CD4-positive, alpha-beta memory T cell (primary cell): ENCODE data around the gene CKM. TPM values are rescaled to one million over a fixed set of nuclear protein-coding genes. Genes with fewer than 3 reads are reported as not detected.
"Not testable (repeated sequence)": the region's sequence is repeated elsewhere in the genome, so short reads cannot be mapped to it uniquely, and the experiment has no call there.

Experiments
- CTCF ChIA-PET: fragments of 350-600 bp; sonication (Branson Sonifier 250); formaldehyde crosslinking; loops from one replicate; lab custom pipeline; 2021; ENCODE audit warnings: inconsistent platforms; ENCODE audit not compliant: partially characterized antibody; lab: Charles Lee
- POLR2A ChIA-PET: fragments of 350-600 bp; sonication (Branson Sonifier 250); formaldehyde crosslinking; loops from one replicate; lab custom pipeline; 2021; ENCODE audit not compliant: partially characterized antibody; lab: Charles Lee
- DNase-seq, 5 donors: peaks; one replicate each; pipeline versions ENCODE4 v3.0.0 to v3.0.0-alpha.2; 2020 to 2022; ENCODE audit warnings: mixed read lengths in 1 of 5
- H3K27ac ChIP-seq: one replicate; pipeline ENCODE4 v1.7.0; 2013; ENCODE audit warnings: low read depth, low read length
- H3K27me3 ChIP-seq: 2 replicates; pipeline ENCODE4 v1.7.0; 2013; ENCODE audit warnings: mild to moderate bottlenecking, low read length, moderate library complexity; ENCODE audit not compliant: insufficient read depth
- H3K36me3 ChIP-seq: 2 replicates; pipeline ENCODE4 v1.7.0; 2013; ENCODE audit warnings: mild to moderate bottlenecking, low read length, moderate library complexity; ENCODE audit not compliant: insufficient read depth
- H3K4me1 ChIP-seq: 2 replicates; pipeline ENCODE4 v1.7.0; 2013; ENCODE audit warnings: mild to moderate bottlenecking, low read length, moderate library complexity; ENCODE audit not compliant: insufficient read depth
- H3K4me3 ChIP-seq, 2 donors: one replicate each; pipeline ENCODE4 v1.7.0; 2013; ENCODE audit warnings: low read length in 2 of 2, mild to moderate bottlenecking in 1 of 2
- H3K9me3 ChIP-seq, 2 donors: one replicate each; pipeline ENCODE4 v1.7.0; 2013; ENCODE audit warnings: low read length in 2 of 2, control low read depth in 1 of 2; ENCODE audit not compliant: control insufficient read depth in 1 of 2
- H3K27ac Mint-ChIP-seq, 7 donors: one replicate each; pipeline ENCODE4 v1.8.0; 2020 to 2021; ENCODE audit warnings: mixed read lengths in 7 of 7, mild to moderate bottlenecking in 6 of 7, inconsistent platforms in 3 of 7, moderate library complexity in 3 of 7
- H3K27me3 Mint-ChIP-seq, 2 donors: one replicate each; pipeline ENCODE4 v1.8.0; 2020 to 2021; ENCODE audit warnings: mixed read lengths in 2 of 2
- H3K36me3 Mint-ChIP-seq, 2 donors: one replicate each; pipeline ENCODE4 v1.8.0; 2020 to 2021; ENCODE audit warnings: mixed read lengths in 2 of 2, inconsistent platforms in 1 of 2, mild to moderate bottlenecking in 1 of 2
- H3K4me1 Mint-ChIP-seq, 4 donors: one replicate each; pipeline ENCODE4 v1.8.0; 2020 to 2021; ENCODE audit warnings: mixed read lengths in 4 of 4, mild to moderate bottlenecking in 1 of 4
- H3K4me3 Mint-ChIP-seq, 8 donors: one replicate each; pipeline ENCODE4 v1.8.0; 2020 to 2021; ENCODE audit warnings: mixed read lengths in 8 of 8, mild to moderate bottlenecking in 7 of 8, moderate library complexity in 6 of 8, inconsistent platforms in 3 of 8
- H3K9me3 Mint-ChIP-seq, 8 donors: one replicate each; pipeline ENCODE4 v1.8.0; 2020 to 2021; ENCODE audit warnings: mixed read lengths in 8 of 8, mild to moderate bottlenecking in 5 of 8, inconsistent platforms in 3 of 8, moderate library complexity in 1 of 8
- intact Hi-C: fragments of 100-400 bp; cut with micrococcal nuclease; formaldehyde crosslinking; loops from one replicate; pipeline ENCODE4 v1.15.1; 2023
- polyA plus RNA-seq, 2 donors: library from polyadenylated mRNA; unstranded; fragments of 300-500 nt; fragmentation: Illumina TruSeq; gene quantifications; one replicate each; pipeline ENCODE4 v1.2.3, GENCODE V29; 2021
- total RNA-seq, 2 experiments: library from RNA; stranded (reverse); gene quantifications; one replicate each; pipeline ENCODE4 v1.2.3, GENCODE V29; 2021

The CKM gene
- total and polyA plus RNA-seq, 4 experiments from 2014 or later: not detected

DNA sequence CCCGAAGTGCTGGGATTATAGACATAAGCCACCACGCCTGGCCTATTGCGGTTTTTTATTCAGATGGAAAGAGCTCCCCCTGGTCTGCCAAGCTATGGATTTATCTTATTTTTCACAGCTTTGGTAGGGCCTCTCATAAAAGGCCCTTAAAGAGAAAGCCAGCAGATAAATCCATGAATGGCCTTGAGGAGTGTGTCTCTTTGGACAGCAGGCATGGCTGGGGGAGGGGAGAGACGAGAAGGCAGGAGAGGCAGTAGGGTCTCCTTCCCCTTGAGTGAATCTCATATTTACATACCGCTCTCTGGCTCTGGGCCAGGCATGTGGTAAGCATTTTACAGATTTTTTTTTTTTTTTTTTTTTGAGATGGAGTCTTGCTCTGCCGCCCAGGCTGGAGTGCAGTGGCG lies 46.4 kb downstream of the CKM start:
- no peaks in the 10 kb centered on the region for H3K9me3 Mint-ChIP-seq
- no peak overlapping the region for H3K27ac ChIP-seq
- H3K4me1 ChIP-seq: no peaks in the 10 kb centered on the region
- ChIA-PET CTCF (no interaction called here), POLR2A (no interaction called here)
- no peaks in the 10 kb centered on the region for H3K27me3 Mint-ChIP-seq
- intact Hi-C loops: no loop called here
- H3K27ac Mint-ChIP-seq: no peak overlapping the region
- DNase-seq: no peak
- H3K4me3 ChIP-seq: no peak overlapping the region
- H3K4me3 Mint-ChIP-seq: no peak overlapping the region
- H3K27me3 ChIP-seq: no peaks in the 10 kb centered on the region
- H3K36me3 ChIP-seq: peaks cover 14% of the 10 kb centered on the region
- H3K4me1 Mint-ChIP-seq: peaks cover 0 to 4% (median 0%) of the 10 kb centered on the region in 4 donors
- peaks cover 39 to 53% of the 10 kb centered on the region in 2 donors for H3K36me3 Mint-ChIP-seq
- no peaks in the 10 kb centered on the region for H3K9me3 ChIP-seq

DNA sequence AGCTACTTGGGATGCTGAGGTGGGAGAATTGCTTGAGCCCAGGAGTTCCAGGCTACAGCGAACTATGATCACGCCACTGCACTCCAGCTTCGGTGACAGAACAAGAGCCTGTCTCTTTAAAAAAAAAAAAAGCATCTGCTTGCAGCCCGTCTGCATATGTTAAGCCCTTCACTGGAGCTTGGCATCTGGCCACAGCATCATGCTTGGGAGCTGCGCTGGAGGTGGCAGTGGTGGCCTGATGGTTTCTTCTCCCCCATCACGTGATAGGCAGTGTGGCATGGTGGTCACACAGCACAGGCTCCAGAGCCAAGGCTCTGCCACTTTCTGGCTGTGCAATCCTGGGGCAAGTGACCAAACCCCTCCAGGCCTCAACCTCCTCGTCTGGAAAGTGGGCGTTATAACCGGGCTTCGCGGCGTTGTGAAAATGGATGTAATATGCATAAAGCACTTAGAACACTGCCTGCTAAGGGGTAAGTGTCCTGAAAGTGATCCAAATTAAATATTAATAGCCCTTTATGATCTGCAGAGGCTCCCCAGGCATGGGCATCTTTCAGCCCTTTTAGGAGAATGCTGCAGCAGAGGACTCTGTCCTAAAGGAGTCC lies 47.2 kb downstream of the CKM start:
- H3K27me3 ChIP-seq: no peaks in the 10 kb centered on the region
- H3K27ac ChIP-seq: no peak overlapping the region
- CTCF ChIA-PET: no interaction called here
- H3K4me3 Mint-ChIP-seq: no peak overlapping the region
- intact Hi-C loops: no loop called here
- H3K36me3 Mint-ChIP-seq: peaks cover 40 to 53% of the 10 kb centered on the region in 2 donors
- H3K9me3 ChIP-seq: no peaks in the 10 kb centered on the region
- H3K27ac Mint-ChIP-seq: no peak overlapping the region
- H3K36me3 ChIP-seq: peaks cover 14% of the 10 kb centered on the region
- H3K9me3 Mint-ChIP-seq: no peaks in the 10 kb centered on the region
- DNase-seq: no peak
- no peaks in the 10 kb centered on the region for H3K4me1 ChIP-seq
- POLR2A ChIA-PET: no interaction called here
- H3K4me3 ChIP-seq: no peak overlapping the region
- H3K27me3 Mint-ChIP-seq: no peaks in the 10 kb centered on the region
- peaks cover 0 to 4% (median 0%) of the 10 kb centered on the region in 4 donors for H3K4me1 Mint-ChIP-seq

DNA sequence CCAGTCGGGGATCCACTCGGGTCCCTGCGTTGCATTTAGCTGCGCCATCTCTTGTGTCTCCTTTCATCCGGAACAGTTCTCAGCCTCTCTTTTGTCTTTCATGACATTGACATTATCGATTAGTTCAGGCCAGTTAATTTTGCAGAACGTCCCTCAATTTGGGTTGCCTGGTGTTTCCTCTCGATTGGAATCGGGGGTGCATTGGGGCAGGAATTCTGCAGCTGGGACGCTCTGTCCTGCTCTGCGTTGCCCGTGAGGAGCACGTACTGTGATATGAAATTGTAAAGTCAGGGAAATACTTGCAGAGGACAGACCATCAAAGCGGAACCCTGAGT lies 49.2 kb downstream of the CKM start:
- H3K36me3 Mint-ChIP-seq: peaks cover 37 to 54% of the 10 kb centered on the region in 2 donors
- Histone ChIP-seq H3K9me3 (no peaks in the 10 kb centered on the region), H3K27me3 (no peaks in the 10 kb centered on the region), H3K27ac (no peak overlapping the region), H3K4me3 (no peak overlapping the region), H3K4me1 (no peaks in the 10 kb centered on the region), H3K36me3 (peaks cover 12% of the 10 kb centered on the region)
- no peaks in the 10 kb centered on the region for H3K4me1 Mint-ChIP-seq
- no peaks in the 10 kb centered on the region for H3K27me3 Mint-ChIP-seq
- no peaks in the 10 kb centered on the region for H3K9me3 Mint-ChIP-seq
- CTCF ChIA-PET: no interaction called here
- no peak for DNase-seq
- no peak overlapping the region for H3K4me3 Mint-ChIP-seq
- H3K27ac Mint-ChIP-seq: no peak overlapping the region
- intact Hi-C loops: no loop called here
- POLR2A ChIA-PET: no interaction called here

DNA sequence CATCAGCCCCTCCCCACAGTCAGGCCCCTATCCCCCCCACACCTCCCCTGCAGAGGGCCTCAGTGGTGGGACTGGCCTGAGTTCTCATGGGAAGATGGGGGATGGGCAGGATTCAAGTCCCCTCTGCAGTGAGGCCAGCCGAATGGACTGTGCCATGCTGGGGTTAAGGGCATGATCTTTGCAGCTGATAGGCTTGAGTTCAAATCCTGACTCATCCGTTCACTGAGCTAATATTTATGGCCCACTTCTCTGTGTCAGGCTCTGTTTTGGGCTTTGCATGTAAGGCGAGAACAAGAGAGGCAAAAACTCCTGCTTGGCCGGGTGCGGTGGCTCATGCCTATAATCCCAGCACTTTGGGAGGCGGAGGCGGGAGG lies 51.0 kb downstream of the CKM start:
- H3K36me3 Mint-ChIP-seq: peaks cover 33 to 46% of the 10 kb centered on the region in 2 donors
- intact Hi-C loops: no loop called here
- DNase-seq: no peak
- H3K4me3 Mint-ChIP-seq: no peak overlapping the region
- H3K9me3 Mint-ChIP-seq: no peaks in the 10 kb centered on the region
- no peaks in the 10 kb centered on the region for H3K9me3 ChIP-seq
- H3K36me3 ChIP-seq: peaks cover 8% of the 10 kb centered on the region
- no peaks in the 10 kb centered on the region for H3K27me3 Mint-ChIP-seq
- H3K4me1 ChIP-seq: no peaks in the 10 kb centered on the region
- ChIA-PET CTCF (no interaction called here), POLR2A (no interaction called here)
- H3K27ac ChIP-seq: no peak overlapping the region
- no peak overlapping the region for H3K27ac Mint-ChIP-seq
- no peaks in the 10 kb centered on the region for H3K4me1 Mint-ChIP-seq
- H3K27me3 ChIP-seq: no peaks in the 10 kb centered on the region
- no peak overlapping the region for H3K4me3 ChIP-seq

DNA sequence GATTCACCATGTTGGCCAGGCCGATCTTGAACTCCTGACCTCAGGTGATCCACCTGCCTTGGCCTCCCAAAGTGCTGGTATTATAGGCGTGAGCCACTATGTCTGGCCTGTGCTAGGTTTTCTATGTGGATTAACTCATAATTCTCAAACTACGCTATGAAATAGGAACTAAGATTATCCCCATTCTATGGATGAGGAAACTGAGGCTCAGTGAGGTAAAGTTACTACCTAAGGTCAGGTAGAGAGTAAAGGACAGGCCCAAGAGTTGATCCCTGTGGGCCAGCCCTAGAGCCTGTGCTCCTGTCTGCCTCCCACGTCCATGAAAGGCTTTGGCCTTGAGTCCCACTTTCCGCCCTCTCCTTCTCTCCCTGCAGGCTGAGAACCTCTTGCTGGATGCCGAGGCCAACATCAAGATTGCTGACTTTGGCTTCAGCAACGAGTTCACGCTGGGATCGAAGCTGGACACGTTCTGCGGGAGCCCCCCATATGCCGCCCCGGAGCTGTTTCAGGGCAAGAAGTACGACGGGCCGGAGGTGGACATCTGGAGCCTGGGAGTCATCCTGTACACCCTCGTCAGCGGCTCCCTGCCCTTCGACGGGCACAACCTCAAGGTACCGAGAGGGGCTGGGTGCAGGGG lies 51.5 kb downstream of the CKM start:
- no peak for DNase-seq
- H3K27ac Mint-ChIP-seq: no peak overlapping the region
- Histone ChIP-seq H3K27me3 (no peaks in the 10 kb centered on the region), H3K4me1 (no peaks in the 10 kb centered on the region), H3K36me3 (peaks cover 10% of the 10 kb centered on the region), H3K4me3 (no peak overlapping the region), H3K27ac (no peak overlapping the region), H3K9me3 (no peaks in the 10 kb centered on the region)
- intact Hi-C loops: no loop called here
- H3K4me1 Mint-ChIP-seq: no peaks in the 10 kb centered on the region
- no peaks in the 10 kb centered on the region for H3K27me3 Mint-ChIP-seq
- H3K9me3 Mint-ChIP-seq: no peaks in the 10 kb centered on the region
- peaks cover 32 to 44% of the 10 kb centered on the region in 2 donors for H3K36me3 Mint-ChIP-seq
- POLR2A ChIA-PET: no interaction called here
- H3K4me3 Mint-ChIP-seq: no peak overlapping the region
- CTCF ChIA-PET: no interaction called here

DNA sequence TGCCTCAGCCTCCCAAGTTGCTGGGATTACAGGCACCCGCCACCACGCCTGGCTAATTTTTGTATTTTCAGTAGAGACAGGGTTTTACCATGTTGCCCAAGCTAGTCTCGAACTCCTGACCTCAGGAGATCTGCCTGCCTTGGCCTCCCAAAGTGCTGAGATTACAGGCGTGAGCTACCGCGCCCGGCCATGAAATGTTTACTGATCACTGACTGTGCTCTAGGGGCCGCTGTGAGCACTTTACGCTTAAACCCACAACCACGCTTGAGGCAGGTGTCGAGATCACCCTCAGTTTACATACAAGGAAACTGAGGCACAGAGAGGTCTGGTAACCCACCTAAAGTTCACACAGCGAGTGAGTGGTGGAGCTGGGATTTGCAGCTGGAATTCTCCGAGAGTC lies 52.7 kb downstream of the CKM start:
- H3K9me3 Mint-ChIP-seq, H3K27ac ChIP-seq, POLR2A ChIA-PET, H3K27ac Mint-ChIP-seq, H3K4me1 Mint-ChIP-seq, H3K27me3 ChIP-seq, CTCF ChIA-PET, H3K4me1 ChIP-seq, H3K27me3 Mint-ChIP-seq, H3K9me3 ChIP-seq, H3K4me3 Mint-ChIP-seq, intact Hi-C loops, DNase-seq, H3K4me3 ChIP-seq: not testable (repeated sequence)
- peaks cover 25 to 41% of the 10 kb centered on the region in 2 donors for H3K36me3 Mint-ChIP-seq
- H3K36me3 ChIP-seq: peaks cover 11% of the 10 kb centered on the region

DNA sequence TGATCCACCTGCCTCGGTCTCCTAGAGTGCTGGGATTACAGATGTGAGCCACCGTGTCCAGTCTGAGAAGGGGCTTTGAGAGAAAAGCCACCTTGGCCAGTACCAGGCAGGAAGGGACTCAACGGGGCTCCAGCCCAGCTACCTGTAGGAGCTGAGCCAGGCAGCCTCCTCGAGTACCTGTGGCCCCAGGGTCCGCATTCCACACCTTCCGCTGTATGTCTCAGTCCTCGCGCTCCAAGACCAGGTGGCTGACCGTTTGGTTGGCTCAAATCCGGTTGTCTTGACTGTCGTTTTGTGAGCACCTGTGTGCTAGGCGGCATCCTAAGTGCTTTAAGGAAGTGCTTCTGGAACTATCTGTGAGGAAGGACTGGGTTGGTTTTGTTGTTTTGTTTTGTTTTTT lies 55.4 kb downstream of the CKM start:
- POLR2A ChIA-PET: no interaction called here
- H3K36me3 ChIP-seq: peaks cover 3% of the 10 kb centered on the region
- no peak overlapping the region for H3K27ac Mint-ChIP-seq
- no peaks in the 10 kb centered on the region for H3K9me3 Mint-ChIP-seq
- no peak overlapping the region for H3K4me3 ChIP-seq
- H3K4me1 ChIP-seq: no peaks in the 10 kb centered on the region
- DNase-seq: no peak
- H3K4me3 Mint-ChIP-seq: no peak overlapping the region
- H3K27me3 Mint-ChIP-seq: no peaks in the 10 kb centered on the region
- peaks cover 14 to 30% of the 10 kb centered on the region in 2 donors for H3K36me3 Mint-ChIP-seq
- intact Hi-C loops: no loop called here
- peaks cover 0 to 2% (median under 1%) of the 10 kb centered on the region in 4 donors for H3K4me1 Mint-ChIP-seq
- no peaks in the 10 kb centered on the region for H3K9me3 ChIP-seq
- CTCF ChIA-PET: no interaction called here
- H3K27ac ChIP-seq: no peak overlapping the region
- no peaks in the 10 kb centered on the region for H3K27me3 ChIP-seq
